ENCODE data around the gene MGRN1.

The MGRN1 gene

GRCh38 chr16:4624015-4624826 lies at the start of gene MGRN1:
Gene MGRN1 (plus strand): TSS chr16:4624826. CDS start chr16:4624961, 135 bp downstream.
- DNase-seq = peak; percentile 98 to 99 (median 98)

GRCh38 chr16:4574919-4575705 lies 49.5 kb upstream of the MGRN1 start:
- DNase-seq = no peak

GRCh38 chr16:4576008-4576407 lies 48.6 kb upstream of the MGRN1 start:
- no peak for DNase-seq

- no peak for DNase-seq
Measured at GRCh38 chr16:4578961-4579530, 45.6 kb upstream of the MGRN1 start.

- DNase-seq = no peak
Measured at GRCh38 chr16:4580250-4580649, 44.4 kb upstream of the MGRN1 start.

GRCh38 chr16:4583906-4584305 lies 40.7 kb upstream of the MGRN1 start:
- peak; percentile 34 to 47 (median 39) for DNase-seq

GRCh38 chr16:4586291-4586690 lies 38.3 kb upstream of the MGRN1 start:
- no peak for DNase-seq

GRCh38 chr16:4588386-4588785 lies 36.2 kb upstream of the MGRN1 start:
- peak; percentile 24 to 27 (median 25) for DNase-seq

- no peak for DNase-seq
Measured at GRCh38 chr16:4588961-4589360, 35.7 kb upstream of the MGRN1 start.

- no peak for DNase-seq
Measured at GRCh38 chr16:4591191-4591590, 33.4 kb upstream of the MGRN1 start.

GRCh38 chr16:4591706-4592470 lies 32.7 kb upstream of the MGRN1 start:
- peak in 1 of 3 donors; percentile 17 for DNase-seq

- DNase-seq = no peak
Measured at GRCh38 chr16:4593086-4593485, 31.5 kb upstream of the MGRN1 start.

GRCh38 chr16:4594433-4595410 lies 29.9 kb upstream of the MGRN1 start:
- DNase-seq = no peak

- DNase-seq = no peak
Measured at GRCh38 chr16:4597174-4597573, 27.5 kb upstream of the MGRN1 start.

- DNase-seq = no peak
Measured at GRCh38 chr16:4599037-4599436, 25.6 kb upstream of the MGRN1 start.

GRCh38 chr16:4599545-4599944 lies 25.1 kb upstream of the MGRN1 start:
- DNase-seq = no peak

- DNase-seq = no peak
Measured at GRCh38 chr16:4601036-4601863, 23.4 kb upstream of the MGRN1 start.

GRCh38 chr16:4601864-4602186 lies 22.8 kb upstream of the MGRN1 start:
- DNase-seq = no peak

GRCh38 chr16:4602331-4602730 lies 22.3 kb upstream of the MGRN1 start:
- no peak for DNase-seq

GRCh38 chr16:4603624-4604170 lies 20.9 kb upstream of the MGRN1 start:
- no peak for DNase-seq

GRCh38 chr16:4604401-4604800 lies 20.2 kb upstream of the MGRN1 start:
- DNase-seq = no peak
